AG10803 (cell line): ENCODE results near the gene FOXN3.

Experiments
- DNase-seq: peaks from one replicate; pipeline ENCODE4 v3.0.0; 2010; ENCODE audit warnings: low read depth
- H3K4me3 ChIP-seq: 2 replicates; pipeline ENCODE4 v1.5.1; 2011; ENCODE audit warnings: mild to moderate bottlenecking, low read length, control low read depth
- TF ChIP-seq, protein P1 (sequence below): conservative IDR thresholded peaks from 2 replicates; pipeline ENCODE4 v1.5.1; 2011; ENCODE audit warnings: mild to moderate bottlenecking, low read length, control low read depth, inconsistent platforms

The FOXN3 gene

DNA sequence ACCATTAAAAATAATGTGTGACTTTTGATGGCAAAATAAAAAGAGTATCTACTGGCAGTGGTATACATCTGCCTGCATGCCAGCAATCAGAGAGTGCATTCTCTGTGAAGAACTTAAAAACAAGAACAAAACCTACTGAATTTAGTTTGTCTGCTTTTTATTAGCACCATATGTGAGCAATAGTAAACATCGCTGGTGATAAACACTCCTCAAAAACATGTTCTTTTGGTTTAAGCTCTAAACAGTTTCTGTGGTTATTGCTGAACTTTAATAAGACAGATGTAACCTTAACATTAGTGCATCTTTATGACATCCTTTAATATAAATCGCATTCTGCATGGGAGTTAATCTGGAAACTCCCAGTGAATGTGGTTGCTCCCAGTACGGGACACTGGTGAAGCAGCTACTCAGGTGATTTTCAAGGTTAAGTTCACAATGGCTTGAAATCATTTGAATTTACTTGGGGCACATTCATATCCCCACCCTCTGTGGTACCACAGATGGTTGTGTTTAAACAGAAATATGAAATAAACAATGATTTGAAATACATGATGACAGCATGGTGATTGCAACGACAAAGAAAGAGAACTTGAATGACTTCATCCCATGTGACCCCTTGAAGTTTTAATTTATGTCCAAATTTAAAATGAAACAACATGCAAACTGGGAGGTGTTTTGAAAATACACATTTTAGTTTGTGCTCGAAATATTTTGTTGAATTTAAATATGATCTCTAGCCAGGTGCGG is 285.9 kb downstream of the FOXN3 start:
- TF ChIP-seq, protein P1, sequence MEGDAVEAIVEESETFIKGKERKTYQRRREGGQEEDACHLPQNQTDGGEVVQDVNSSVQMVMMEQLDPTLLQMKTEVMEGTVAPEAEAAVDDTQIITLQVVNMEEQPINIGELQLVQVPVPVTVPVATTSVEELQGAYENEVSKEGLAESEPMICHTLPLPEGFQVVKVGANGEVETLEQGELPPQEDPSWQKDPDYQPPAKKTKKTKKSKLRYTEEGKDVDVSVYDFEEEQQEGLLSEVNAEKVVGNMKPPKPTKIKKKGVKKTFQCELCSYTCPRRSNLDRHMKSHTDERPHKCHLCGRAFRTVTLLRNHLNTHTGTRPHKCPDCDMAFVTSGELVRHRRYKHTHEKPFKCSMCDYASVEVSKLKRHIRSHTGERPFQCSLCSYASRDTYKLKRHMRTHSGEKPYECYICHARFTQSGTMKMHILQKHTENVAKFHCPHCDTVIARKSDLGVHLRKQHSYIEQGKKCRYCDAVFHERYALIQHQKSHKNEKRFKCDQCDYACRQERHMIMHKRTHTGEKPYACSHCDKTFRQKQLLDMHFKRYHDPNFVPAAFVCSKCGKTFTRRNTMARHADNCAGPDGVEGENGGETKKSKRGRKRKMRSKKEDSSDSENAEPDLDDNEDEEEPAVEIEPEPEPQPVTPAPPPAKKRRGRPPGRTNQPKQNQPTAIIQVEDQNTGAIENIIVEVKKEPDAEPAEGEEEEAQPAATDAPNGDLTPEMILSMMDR: no peak
- peak; percentile 52 for DNase-seq

DNA sequence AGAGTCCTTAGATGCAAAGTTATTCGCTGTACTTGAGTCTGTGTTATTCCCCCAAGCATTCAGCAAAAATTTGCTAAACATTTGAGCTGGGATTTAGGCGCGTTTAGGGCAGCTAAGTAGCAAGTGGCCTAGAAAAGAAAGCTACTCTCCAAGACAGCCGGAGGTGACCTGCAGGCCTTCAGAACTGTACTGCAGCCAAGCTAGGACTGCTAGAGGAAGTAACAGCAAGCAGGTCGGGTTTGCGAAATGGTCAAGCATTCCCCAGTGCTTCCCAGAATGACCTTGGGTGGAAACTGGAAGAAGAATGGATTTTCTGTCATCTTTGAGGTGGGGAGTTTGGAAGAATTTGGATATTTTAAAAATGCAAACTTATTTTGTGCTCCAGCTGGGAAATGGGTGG is 287.5 kb downstream of the FOXN3 start:
- no peak overlapping the region for H3K4me3 ChIP-seq
- TF ChIP-seq, protein P1: no peak
- no peak for DNase-seq

More for the DNA sequence above, 285.9 kb downstream of the FOXN3 start:
- no peak overlapping the region for H3K4me3 ChIP-seq

DNA sequence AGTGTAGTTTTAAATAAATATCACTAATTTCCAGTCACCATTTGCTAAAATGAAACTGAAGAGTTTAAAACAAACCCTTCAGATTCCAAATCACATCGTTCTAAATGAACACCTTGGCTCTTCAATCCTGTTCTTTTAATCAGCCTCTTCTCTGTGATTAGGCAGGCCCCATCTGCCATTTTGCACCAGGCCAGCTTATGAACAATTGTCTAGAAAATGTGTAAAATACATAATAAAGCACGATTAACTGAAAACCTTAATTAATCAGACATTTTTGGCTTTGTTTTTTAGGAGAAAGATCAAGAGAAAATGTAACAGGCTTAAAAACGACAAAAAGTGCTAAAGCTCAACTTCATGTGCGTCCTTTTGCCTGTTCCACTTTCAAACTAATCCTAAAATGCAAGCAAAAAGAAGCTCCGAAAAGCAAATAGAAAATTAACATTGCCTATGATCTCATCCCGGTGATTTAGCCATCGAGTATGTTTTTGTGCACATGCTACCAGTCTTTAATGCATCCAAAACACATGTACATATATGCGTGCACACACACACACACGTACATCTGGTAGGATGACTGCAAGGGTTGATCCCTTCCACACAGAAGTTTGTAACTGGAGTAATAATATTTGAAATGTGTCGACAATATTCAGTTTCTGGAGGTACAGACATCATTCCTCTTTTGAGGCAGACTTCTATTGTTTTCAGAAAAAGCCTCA is 288.6 kb downstream of the FOXN3 start:
- DNase-seq: no peak
- H3K4me3 ChIP-seq: no peak overlapping the region
- TF ChIP-seq, protein P1: no peak

DNA sequence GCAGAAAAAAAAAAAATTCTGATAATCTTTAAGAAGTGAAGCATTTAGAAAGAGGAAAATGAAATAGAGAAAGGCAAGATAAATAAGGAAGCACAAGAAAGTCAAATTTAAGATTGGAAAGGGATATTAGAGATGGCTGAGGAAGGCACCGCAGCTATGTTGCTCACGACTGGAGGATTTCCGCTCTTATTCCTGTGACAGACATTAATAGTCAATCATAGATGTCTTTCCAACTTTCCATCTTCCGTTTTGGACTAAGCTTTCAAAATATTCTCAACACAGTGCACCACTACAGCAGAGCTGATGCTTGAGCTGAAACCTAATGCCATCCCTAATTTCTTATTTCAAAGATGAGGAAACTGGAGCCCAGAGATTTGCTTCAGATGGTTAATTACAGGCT is 290.6 kb downstream of the FOXN3 start:
- H3K4me3 ChIP-seq: no peak overlapping the region
- no peak for DNase-seq
- TF ChIP-seq, protein P1: no peak

DNA sequence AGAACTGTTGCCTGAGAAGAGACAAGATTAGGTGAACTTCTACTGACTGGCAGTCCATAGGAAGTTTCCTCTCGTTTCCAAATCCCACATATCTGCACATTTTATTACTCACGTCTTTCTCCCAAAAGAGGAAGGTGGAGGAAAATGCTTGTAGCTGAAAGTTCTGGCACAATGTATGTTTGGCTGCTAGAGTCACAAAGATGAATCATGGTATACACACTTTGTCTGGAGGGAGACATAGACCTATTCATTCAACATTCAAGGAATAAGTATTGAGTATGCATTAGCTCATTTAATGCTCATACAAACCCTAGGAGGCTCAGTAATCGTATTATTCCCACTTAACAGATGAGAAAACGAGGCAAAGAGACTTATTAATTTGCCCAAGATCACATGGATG is 291.8 kb downstream of the FOXN3 start:
- TF ChIP-seq, protein P1: no peak
- no peak for DNase-seq
- H3K4me3 ChIP-seq: no peak overlapping the region

DNA sequence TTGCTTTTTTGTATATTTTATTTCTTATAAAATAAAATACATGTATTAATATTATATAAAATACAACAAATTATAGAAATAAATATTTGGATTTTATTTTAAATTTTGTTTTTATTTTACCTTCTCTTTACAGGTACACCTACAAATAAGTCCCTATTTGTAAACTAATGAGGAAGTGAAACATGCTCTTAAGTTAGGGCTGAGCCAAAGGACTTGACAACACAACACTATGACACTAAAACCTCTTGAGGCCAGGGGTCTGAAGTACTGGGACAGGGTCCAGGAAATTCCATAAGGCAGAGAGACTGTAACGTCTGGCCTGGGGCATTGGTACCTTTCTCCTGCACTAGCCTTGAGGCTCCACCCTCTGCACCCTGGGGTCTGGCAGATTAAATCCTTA is 293.2 kb downstream of the FOXN3 start:
- DNase-seq: no peak
- no peak overlapping the region for H3K4me3 ChIP-seq
- TF ChIP-seq, protein P1: no peak

DNA sequence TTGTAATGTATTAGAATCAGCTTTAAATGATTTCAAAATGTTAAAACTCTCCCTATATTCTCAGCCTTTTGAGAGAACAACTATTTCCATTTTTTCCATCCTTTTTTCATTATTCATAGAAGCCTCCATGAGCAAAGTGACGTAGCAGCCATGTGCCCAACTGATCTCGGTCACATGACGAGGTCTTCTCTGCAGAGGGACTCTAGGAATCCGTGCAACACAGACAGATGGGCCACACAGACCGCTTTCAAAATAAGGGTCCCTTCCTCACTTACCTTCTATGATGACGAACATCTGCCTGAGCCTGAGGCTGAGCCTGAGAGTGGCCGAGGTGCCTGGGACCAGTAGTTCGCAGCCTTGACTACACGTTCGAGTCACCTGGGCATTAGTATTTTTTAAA is 293.8 kb downstream of the FOXN3 start:
- H3K4me3 ChIP-seq: no peak overlapping the region
- no peak for DNase-seq
- TF ChIP-seq, protein P1: no peak
